Neuronal stem cell (in vitro differentiated cells): ENCODE measurements around the gene BABAM2.

Experiments used
- DNase-seq: peaks from one replicate; pipeline ENCODE4 v3.0.0-alpha.2; 2013; ENCODE audit warnings: low spot score
- H2AFZ ChIP-seq: one replicate; pipeline ENCODE4 v1.6.1; 2013; ENCODE audit warnings: mild to moderate bottlenecking, low read length, inconsistent platforms
- H2AK5ac ChIP-seq: 2 replicates; pipeline ENCODE4 v1.6.1; 2013; ENCODE audit warnings: low read depth, mild to moderate bottlenecking, inconsistent platforms, low read length, moderate library complexity, mixed read lengths
- H2BK120ac ChIP-seq: 2 replicates; pipeline ENCODE4 v1.6.1; 2013; ENCODE audit warnings: low read depth, mild to moderate bottlenecking, inconsistent platforms, low read length, moderate library complexity, mixed read lengths
- H2BK12ac ChIP-seq: one replicate; pipeline ENCODE4 v1.6.1; 2013; ENCODE audit warnings: low read length, inconsistent platforms
- H2BK15ac ChIP-seq: 2 replicates; pipeline ENCODE4 v1.6.1; 2013; ENCODE audit warnings: mild to moderate bottlenecking, low read length, inconsistent platforms, mixed read lengths
- H2BK5ac ChIP-seq: one replicate; pipeline ENCODE4 v1.6.1; 2013; ENCODE audit warnings: inconsistent platforms, mild to moderate bottlenecking, low read length, moderate library complexity
- H3K14ac ChIP-seq: one replicate; pipeline ENCODE4 v1.6.1; 2013; ENCODE audit warnings: low read length, inconsistent platforms
- H3K18ac ChIP-seq: 2 replicates; pipeline ENCODE4 v1.6.1; 2013; ENCODE audit warnings: low read length, inconsistent platforms
- H3K23ac ChIP-seq: 2 replicates; pipeline ENCODE4 v1.6.1; 2013; ENCODE audit warnings: low read depth, mild to moderate bottlenecking, mixed read lengths, low read length, inconsistent platforms; ENCODE audit not compliant: poor library complexity
- H3K27ac ChIP-seq: replicated peaks from 3 replicates; pipeline ENCODE4 v1.5.1; 2013; ENCODE audit warnings: low read length, inconsistent platforms
- H3K27me3 ChIP-seq, 3 experiments: 2 replicates each; pipeline ENCODE4 v1.6.1; 2013; ENCODE audit warnings: low read length in 3 of 3, mild to moderate bottlenecking in 2 of 3, inconsistent platforms in 1 of 3, low read depth in 1 of 3, mixed read lengths in 1 of 3, moderate library complexity in 1 of 3; ENCODE audit not compliant: control insufficient read depth in 3 of 3, insufficient read depth in 3 of 3
- H3K36me3 ChIP-seq, 2 donors: replicated peaks in 1 of 2; 2 replicates each; pipeline ENCODE4 v1.6.1; 2013; ENCODE audit warnings: low read length in 2 of 2; ENCODE audit not compliant: control insufficient read depth in 2 of 2, insufficient read depth in 2 of 2
- H3K4ac ChIP-seq: 2 replicates; pipeline ENCODE4 v1.6.1; 2013; ENCODE audit warnings: inconsistent platforms, mild to moderate bottlenecking, low read length, moderate library complexity
- H3K4me1 ChIP-seq, 2 donors: 1 replicate in 1 of 2; 2 replicates in 1 of 2; pipeline ENCODE4 v1.6.1; 2013; ENCODE audit warnings: low read length in 2 of 2, low read depth in 1 of 2; ENCODE audit not compliant: control insufficient read depth in 2 of 2, insufficient read depth in 1 of 2
- H3K4me2 ChIP-seq: one replicate; pipeline ENCODE4 v1.6.1; 2013; ENCODE audit warnings: mild to moderate bottlenecking, low read length, inconsistent platforms; ENCODE audit not compliant: insufficient read depth, poor library complexity, severe bottlenecking
- H3K4me3 ChIP-seq, 2 donors: 2 replicates each; pipeline ENCODE4 v1.5.1; 2013; ENCODE audit warnings: low read length in 2 of 2, mild to moderate bottlenecking in 2 of 2, inconsistent platforms in 1 of 2, moderate library complexity in 1 of 2
- H3K79me1 ChIP-seq: one replicate; pipeline ENCODE4 v1.6.1; 2013; ENCODE audit warnings: low read depth, mild to moderate bottlenecking, inconsistent platforms, low read length, moderate library complexity
- H3K9ac ChIP-seq: one replicate; pipeline ENCODE4 v1.6.1; 2013; ENCODE audit warnings: mild to moderate bottlenecking, low read depth, low read length, inconsistent platforms; ENCODE audit not compliant: poor library complexity
- H3K9me3 ChIP-seq, 2 donors: replicated peaks in 1 of 2; 2 replicates each; pipeline versions ENCODE3 to v1.6.1; 2013; ENCODE audit warnings: low read length in 2 of 2, mild to moderate bottlenecking in 2 of 2, inconsistent platforms in 1 of 2, low read depth in 1 of 2, mixed read lengths in 1 of 2, moderate library complexity in 1 of 2; ENCODE audit not compliant: control insufficient read depth in 2 of 2, insufficient read depth in 1 of 2
- H4K8ac ChIP-seq: one replicate; pipeline ENCODE4 v1.6.1; 2013; ENCODE audit warnings: low read depth, mild to moderate bottlenecking, inconsistent platforms, low read length, moderate library complexity
- H4K91ac ChIP-seq: one replicate; pipeline ENCODE4 v1.6.1; 2013; ENCODE audit warnings: low read length, low read depth, mild to moderate bottlenecking, inconsistent platforms; ENCODE audit not compliant: poor library complexity
- WGBS, 2 donors: extraction: QIAGEN DNeasy Blood & Tissue Kit; methylation state at CpG; one replicate each; pipeline ENCODE4 v1.1.7; 2013; ENCODE audit warnings: missing lambda C conversion rate in 2 of 2, mixed read lengths in 1 of 2; ENCODE audit not compliant: insufficient read length in 2 of 2, insufficient replicate concordance in 1 of 2; ENCODE audit errors: extremely low coverage in 2 of 2; 5-methylcytosine and 5-hydroxymethylcytosine counted together

The BABAM2 gene

GRCh38 chr2:28209261-28209691, 318.7 kb downstream of the BABAM2 start:
- no peak overlapping the region for H3K4ac ChIP-seq
- WGBS, 2 donors = no CpG with 5 or more reads among the region's 3 CpGs
- H3K36me3 ChIP-seq = no peaks in the 10 kb centered on the region
- no peak overlapping the region for H3K14ac ChIP-seq
- H2BK15ac ChIP-seq = no peak overlapping the region
- no peak overlapping the region for H4K8ac ChIP-seq
- no peak overlapping the region for H3K18ac ChIP-seq
- H3K79me1 ChIP-seq = no peaks in the 10 kb centered on the region
- no peak overlapping the region for H3K4me2 ChIP-seq
- H2BK12ac ChIP-seq = no peak overlapping the region
- no peak overlapping the region for H3K23ac ChIP-seq
- H2AFZ ChIP-seq = no peak overlapping the region
- H3K9ac ChIP-seq = no peak overlapping the region
- H4K91ac ChIP-seq = no peak overlapping the region
- no peak overlapping the region for H3K27ac ChIP-seq
- H2AK5ac ChIP-seq = no peak overlapping the region
- no peaks in the 10 kb centered on the region for H3K4me1 ChIP-seq
- no peak overlapping the region for H2BK5ac ChIP-seq
- peaks cover 0 to 1% of the 10 kb centered on the region in 2 donors for H3K9me3 ChIP-seq
- no peak for DNase-seq
- H3K4me3 ChIP-seq = no peak overlapping the region
- H2BK120ac ChIP-seq = no peak overlapping the region
- H3K27me3 ChIP-seq = no peaks in the 10 kb centered on the region

DNA sequence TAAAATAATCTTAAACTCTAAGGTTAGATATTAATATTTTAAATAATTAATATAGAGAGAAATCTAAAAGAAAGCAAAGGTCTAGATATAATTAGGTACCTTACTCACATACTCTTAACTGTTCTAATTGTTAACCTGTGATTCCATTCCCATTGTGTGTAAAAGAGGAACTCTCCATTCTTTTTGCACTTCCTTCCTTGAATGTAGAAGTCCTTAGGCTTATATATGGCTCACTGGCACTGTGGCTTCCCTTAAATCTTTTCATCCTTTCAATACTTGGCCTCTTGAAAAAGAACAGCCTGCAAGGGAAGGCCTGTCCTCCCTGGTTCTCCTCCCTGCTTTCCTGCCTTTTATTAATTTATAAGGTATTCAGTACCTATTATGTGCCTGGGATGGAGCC, 319.3 kb downstream of the BABAM2 start:
- H3K4me2 ChIP-seq = no peak overlapping the region

DNA sequence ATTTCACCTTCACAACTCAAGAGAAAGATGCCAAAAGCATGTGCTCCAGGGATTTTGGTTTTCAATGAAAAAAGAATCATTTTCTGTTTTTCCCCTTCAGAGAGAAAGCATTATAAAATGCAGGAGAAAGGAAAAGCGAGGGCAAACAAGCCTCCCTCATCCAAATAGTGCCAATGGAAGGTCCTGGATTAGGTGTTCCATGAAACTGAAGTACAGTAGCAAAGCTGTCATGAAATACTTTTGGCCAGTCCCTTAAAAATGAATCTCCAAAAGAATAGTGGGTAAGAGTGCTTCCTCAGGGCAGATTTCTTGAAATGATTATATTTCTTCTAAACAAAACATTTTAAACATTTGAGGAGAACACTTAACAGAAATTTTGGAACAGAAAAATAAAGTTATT, 320.0 kb downstream of the BABAM2 start:
- no peak overlapping the region for H2BK15ac ChIP-seq
- no peak overlapping the region for H4K91ac ChIP-seq
- no peak overlapping the region for H2BK5ac ChIP-seq
- H3K27me3 ChIP-seq = no peaks in the 10 kb centered on the region
- no peak overlapping the region for H3K4me3 ChIP-seq
- H3K18ac ChIP-seq = no peak overlapping the region
- no peak overlapping the region for H3K27ac ChIP-seq
- no peak overlapping the region for H4K8ac ChIP-seq
- H2AK5ac ChIP-seq = no peak overlapping the region
- no peak overlapping the region for H3K23ac ChIP-seq
- H2BK120ac ChIP-seq = no peak overlapping the region
- H3K9ac ChIP-seq = no peak overlapping the region
- no peak overlapping the region for H3K4ac ChIP-seq
- H3K36me3 ChIP-seq = no peaks in the 10 kb centered on the region
- H3K14ac ChIP-seq = no peak overlapping the region
- no CpG with 5 or more reads among the region's 1 CpG for WGBS, 2 donors
- no peak overlapping the region for H2BK12ac ChIP-seq
- no peaks in the 10 kb centered on the region for H3K79me1 ChIP-seq
- H3K4me1 ChIP-seq = no peaks in the 10 kb centered on the region
- H3K9me3 ChIP-seq = peaks cover 0 to 4% of the 10 kb centered on the region in 2 donors
- DNase-seq = no peak
- H2AFZ ChIP-seq = no peak overlapping the region
- H3K4me2 ChIP-seq = no peak overlapping the region

More for the DNA sequence above, 319.3 kb downstream of the BABAM2 start:
- no peak for DNase-seq
- H3K23ac ChIP-seq = no peak overlapping the region
- no peak overlapping the region for H2AFZ ChIP-seq
- H3K4me3 ChIP-seq = no peak overlapping the region
- H3K9ac ChIP-seq = no peak overlapping the region
- no peak overlapping the region for H4K8ac ChIP-seq
- H2BK15ac ChIP-seq = no peak overlapping the region
- no peak overlapping the region for H3K27ac ChIP-seq
- no peak overlapping the region for H3K18ac ChIP-seq
- H2BK5ac ChIP-seq = no peak overlapping the region
- no peak overlapping the region for H4K91ac ChIP-seq
- no peaks in the 10 kb centered on the region for H3K79me1 ChIP-seq
- peaks cover 0 to 4% of the 10 kb centered on the region in 2 donors for H3K9me3 ChIP-seq
- no peak overlapping the region for H3K4ac ChIP-seq
- no peak overlapping the region for H3K14ac ChIP-seq
- H3K27me3 ChIP-seq = no peaks in the 10 kb centered on the region
- H2BK120ac ChIP-seq = no peak overlapping the region
- H2BK12ac ChIP-seq = no peak overlapping the region
- H2AK5ac ChIP-seq = no peak overlapping the region
- no peaks in the 10 kb centered on the region for H3K4me1 ChIP-seq
- no peaks in the 10 kb centered on the region for H3K36me3 ChIP-seq

GRCh38 chr2:28216331-28216730, 325.8 kb downstream of the BABAM2 start:
- Histone ChIP-seq H3K18ac (no peak overlapping the region), H4K8ac (no peak overlapping the region), H3K4me1 (peaks cover 3 to 7% of the 10 kb centered on the region in 2 donors), H2AFZ (no peak overlapping the region), H3K79me1 (no peaks in the 10 kb centered on the region), H3K14ac (no peak overlapping the region), H3K27me3 (no peaks in the 10 kb centered on the region), H2BK12ac (no peak overlapping the region), H2BK15ac (no peak overlapping the region), H3K23ac (no peak overlapping the region), H3K4me2 (no peak overlapping the region), H2AK5ac (no peak overlapping the region), H2BK5ac (no peak overlapping the region), H2BK120ac (no peak overlapping the region), H3K4ac (no peak overlapping the region), H3K27ac (no peak overlapping the region), H3K36me3 (no peaks in the 10 kb centered on the region), H3K4me3 (no peak overlapping the region), H3K9me3 (peaks cover 0 to 4% of the 10 kb centered on the region in 2 donors), H4K91ac (no peak overlapping the region), H3K9ac (no peak overlapping the region)
- no CpG with 5 or more reads among the region's 2 CpGs for WGBS, 2 donors
- no peak for DNase-seq
